PC-3 (cell line): ENCODE data around the gene KYAT1. TPM values are rescaled to one million over a fixed set of nuclear protein-coding genes. Genes with fewer than 3 reads are reported as not detected.

Experiments
- ATAC-seq: fragments of 200-7000 bp; cut with Tn5 transposase; 2 replicates; pipeline ENCODE4 v1.9.1; 2020; ENCODE audit warnings: mild to moderate bottlenecking, moderate library complexity
- BruUV-seq: library from RNA; stranded (reverse); fragments of 400-500 nt; replicated peaks from 2 replicates; lab custom pipeline; 2021; lab: Mats Ljungman, UMichigan
- CTCF ChIA-PET: fragments of 300-600 bp; sonication (Branson Sonifier 250); formaldehyde crosslinking; loops from one replicate; lab custom pipeline; 2022; ENCODE audit warnings: antibody characterized with exemption; lab: Charles Lee
- POLR2A ChIA-PET: fragments of 300-600 bp; sonication (Branson Sonifier 250); formaldehyde crosslinking; loops from one replicate; lab custom pipeline; 2022; ENCODE audit warnings: antibody characterized with exemption; ENCODE audit not compliant: unreplicated experiment; lab: Charles Lee
- DNase-seq: peaks from one replicate; pipeline ENCODE4 v3.0.0-alpha.2; 2015
- H2AFZ ChIP-seq: fragments of 300-600 bp; sonication (generic); 2 replicates; pipeline ENCODE4 v1.6.0; 2016; ENCODE audit warnings: antibody characterized with exemption, low read length
- H3F3A ChIP-seq: fragments of 300-600 bp; sonication (generic); one replicate; pipeline ENCODE4 v1.6.0; 2017; ENCODE audit warnings: antibody characterized with exemption, low read length, control low read depth, mild to moderate bottlenecking; ENCODE audit not compliant: unreplicated experiment
- H3K27ac ChIP-seq: fragments of 300-600 bp; sonication (generic); 2 replicates; pipeline ENCODE4 v1.5.1; 2016; ENCODE audit warnings: mild to moderate bottlenecking, low read length
- H3K27me3 ChIP-seq: fragments of 300-600 bp; sonication (generic); 2 replicates; pipeline ENCODE4 v1.6.1; 2016; ENCODE audit warnings: low read length, mixed read lengths
- H3K36me3 ChIP-seq: fragments of 300-600 bp; sonication (generic); 2 replicates; pipeline ENCODE4 v1.6.1; 2016; ENCODE audit warnings: low read depth, mixed run types, low read length, mixed read lengths
- H3K4me1 ChIP-seq: fragments of 300-600 bp; sonication (generic); 2 replicates; pipeline ENCODE4 v1.5.1; 2016; ENCODE audit warnings: low read length; ENCODE audit not compliant: insufficient read depth
- H3K4me2 ChIP-seq: fragments of 300-600 bp; sonication (generic); 2 replicates; pipeline ENCODE4 v1.6.0; 2016; ENCODE audit warnings: low read length
- H3K4me3 ChIP-seq: fragments of 300-600 bp; sonication (generic); 2 replicates; pipeline ENCODE4 v1.5.1; 2016; ENCODE audit warnings: mild to moderate bottlenecking, low read length, mixed read lengths
- H3K79me2 ChIP-seq: fragments of 300-600 bp; sonication (generic); 2 replicates; pipeline ENCODE4 v1.6.1; 2017; ENCODE audit warnings: low read length, mixed read lengths
- H3K9ac ChIP-seq: fragments of 300-600 bp; sonication (generic); 2 replicates; pipeline ENCODE4 v1.6.0; 2016; ENCODE audit warnings: mild to moderate bottlenecking, low read length
- H3K9me2 ChIP-seq: fragments of 300-600 bp; sonication (generic); replicated peaks from 2 replicates; pipeline ENCODE4 v1.6.1; 2016; ENCODE audit warnings: mixed run types, low read length, mixed read lengths
- H3K9me3 ChIP-seq: fragments of 300-600 bp; sonication (generic); 2 replicates; pipeline ENCODE4 v1.6.1; 2016; ENCODE audit warnings: low read length, mixed read lengths
- H4K20me1 ChIP-seq: fragments of 300-600 bp; sonication (generic); 2 replicates; pipeline ENCODE4 v1.6.1; 2016; ENCODE audit warnings: low read length, mixed read lengths
- EZH2 ChIP-seq: fragments of 300-600 bp; sonication (generic); IDR thresholded peaks from one replicate; pipeline ENCODE4 v1.6.1; 2017; ENCODE audit warnings: antibody characterized with exemption, mild to moderate bottlenecking, low read length; ENCODE audit not compliant: unreplicated experiment
- EZH2phosphoT487 ChIP-seq: fragments of 300-600 bp; sonication (generic); IDR thresholded peaks from 2 replicates; pipeline ENCODE4 v1.6.1; 2018; ENCODE audit warnings: mild to moderate bottlenecking, antibody characterized with exemption, low read length, borderline replicate concordance
- intact Hi-C: fragments of 100-400 bp; cut with micrococcal nuclease; formaldehyde crosslinking; loops from 2 replicates; pipeline ENCODE4 v1.9.0; 2023
- total RNA-seq: library from RNA; depleted of rRNA; stranded (reverse); fragments of >200 nt; gene quantifications from 2 replicates; pipeline ENCODE4 v1.2.3, GENCODE V29; 2014
- TF ChIP-seq, protein P1 (sequence below): fragments of 300-600 bp; sonication (generic); conservative IDR thresholded peaks from 2 replicates; pipeline ENCODE4 v1.5.1; 2017; ENCODE audit warnings: antibody characterized with exemption, low read depth, mild to moderate bottlenecking, low read length

KYAT1 gene
- total RNA-seq, 1 experiment from 2014 or later = 7.4 TPM

DNA sequence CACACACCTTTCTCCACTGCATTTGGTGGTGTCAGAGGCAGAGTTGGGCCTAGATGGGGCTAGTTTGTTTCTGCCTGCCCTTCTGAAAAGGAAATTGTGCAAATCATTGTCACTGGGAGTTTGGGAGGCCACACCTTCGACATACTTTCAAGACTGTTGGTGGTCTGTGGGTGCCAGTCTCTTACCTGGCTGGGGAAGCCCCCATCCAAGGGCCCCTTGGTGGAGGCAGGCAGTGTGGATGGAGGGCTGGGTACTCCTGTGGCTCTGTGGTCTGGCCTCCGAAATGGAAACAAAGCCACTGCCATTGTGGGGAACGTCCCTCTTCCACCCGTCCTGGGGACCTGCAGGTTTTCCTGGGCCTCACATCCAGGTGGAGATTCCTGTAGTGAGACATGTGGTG, 28.1 kb upstream of the KYAT1 start:
- no peak overlapping the region for H3K4me3 ChIP-seq
- POLR2A ChIA-PET = no interaction called here
- intact Hi-C loops = no loop called here

DNA sequence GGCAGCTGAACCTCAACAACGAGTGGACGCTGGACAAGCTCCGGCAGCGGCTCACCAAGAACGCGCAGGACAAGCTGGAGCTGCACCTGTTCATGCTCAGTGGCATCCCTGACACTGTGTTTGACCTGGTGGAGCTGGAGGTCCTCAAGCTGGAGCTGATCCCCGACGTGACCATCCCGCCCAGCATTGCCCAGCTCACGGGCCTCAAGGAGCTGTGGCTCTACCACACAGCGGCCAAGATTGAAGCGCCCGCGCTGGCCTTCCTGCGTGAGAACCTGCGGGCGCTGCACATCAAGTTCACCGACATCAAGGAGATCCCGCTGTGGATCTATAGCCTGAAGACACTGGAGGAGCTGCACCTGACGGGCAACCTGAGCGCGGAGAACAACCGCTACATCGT, 26.6 kb upstream of the KYAT1 start:
- Histone ChIP-seq H3K36me3 (peaks cover 25% of the 10 kb centered on the region), H3K4me1 (peaks cover 36% of the 10 kb centered on the region), H2AFZ (no peak overlapping the region), H3K79me2 (peaks cover 40% of the 10 kb centered on the region), H3K27me3 (no peaks in the 10 kb centered on the region), H3K9me3 (no peaks in the 10 kb centered on the region), H3F3A (no peaks in the 10 kb centered on the region), H3K4me2 (no peak overlapping the region), H4K20me1 (no peaks in the 10 kb centered on the region), H3K27ac (no peak overlapping the region), H3K9ac (no peak overlapping the region), H3K9me2 (no peaks in the 10 kb centered on the region), H3K4me3 (no peak overlapping the region)
- BruUV-seq = no TSS peak
- no peak for DNase-seq
- no peak for ATAC-seq
- ChIA-PET CTCF (no interaction called here), POLR2A (no interaction called here)
- TF ChIP-seq, protein P1, sequence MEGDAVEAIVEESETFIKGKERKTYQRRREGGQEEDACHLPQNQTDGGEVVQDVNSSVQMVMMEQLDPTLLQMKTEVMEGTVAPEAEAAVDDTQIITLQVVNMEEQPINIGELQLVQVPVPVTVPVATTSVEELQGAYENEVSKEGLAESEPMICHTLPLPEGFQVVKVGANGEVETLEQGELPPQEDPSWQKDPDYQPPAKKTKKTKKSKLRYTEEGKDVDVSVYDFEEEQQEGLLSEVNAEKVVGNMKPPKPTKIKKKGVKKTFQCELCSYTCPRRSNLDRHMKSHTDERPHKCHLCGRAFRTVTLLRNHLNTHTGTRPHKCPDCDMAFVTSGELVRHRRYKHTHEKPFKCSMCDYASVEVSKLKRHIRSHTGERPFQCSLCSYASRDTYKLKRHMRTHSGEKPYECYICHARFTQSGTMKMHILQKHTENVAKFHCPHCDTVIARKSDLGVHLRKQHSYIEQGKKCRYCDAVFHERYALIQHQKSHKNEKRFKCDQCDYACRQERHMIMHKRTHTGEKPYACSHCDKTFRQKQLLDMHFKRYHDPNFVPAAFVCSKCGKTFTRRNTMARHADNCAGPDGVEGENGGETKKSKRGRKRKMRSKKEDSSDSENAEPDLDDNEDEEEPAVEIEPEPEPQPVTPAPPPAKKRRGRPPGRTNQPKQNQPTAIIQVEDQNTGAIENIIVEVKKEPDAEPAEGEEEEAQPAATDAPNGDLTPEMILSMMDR = no peak
- no peak for TF ChIP-seq EZH2phosphoT487
- no peak for TF ChIP-seq EZH2
- intact Hi-C loops = no loop called here

More for the DNA sequence above, 28.1 kb upstream of the KYAT1 start:
- no peak for TF ChIP-seq EZH2
- Histone ChIP-seq H3K9ac (no peak overlapping the region), H3K9me3 (no peaks in the 10 kb centered on the region), H3K79me2 (peaks cover 55% of the 10 kb centered on the region), H3K4me2 (no peak overlapping the region), H4K20me1 (no peaks in the 10 kb centered on the region), H3K27ac (no peak overlapping the region), H3K4me1 (peaks cover 31% of the 10 kb centered on the region), H3F3A (no peaks in the 10 kb centered on the region), H3K36me3 (peaks cover 25% of the 10 kb centered on the region), H3K9me2 (no peaks in the 10 kb centered on the region), H3K27me3 (no peaks in the 10 kb centered on the region), H2AFZ (no peak overlapping the region)
- no TSS peak for BruUV-seq
- no peak for DNase-seq
- CTCF ChIA-PET = no interaction called here
- ATAC-seq = no peak

DNA sequence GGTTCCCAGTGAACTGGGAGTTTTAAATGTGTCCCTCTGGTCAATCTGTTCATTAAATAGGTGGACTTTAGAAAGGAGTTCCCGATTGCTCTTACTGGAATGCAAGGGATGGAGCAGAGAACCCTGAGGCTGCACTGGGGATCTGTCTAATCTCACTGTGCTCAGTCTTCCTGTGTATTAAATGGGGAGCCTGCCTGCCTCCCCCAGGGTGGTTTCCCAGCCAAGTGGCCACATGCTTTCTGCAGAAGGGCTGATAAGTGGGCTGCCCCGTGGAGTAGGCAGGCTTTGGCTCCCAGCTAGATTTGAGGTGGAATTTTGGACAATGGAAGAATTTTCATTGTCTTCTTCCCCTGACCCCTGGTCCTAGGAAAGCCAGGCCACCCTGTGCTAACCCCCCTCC, 25.0 kb upstream of the KYAT1 start:
- no peak overlapping the region for H3K9ac ChIP-seq
- H3K9me3 ChIP-seq = no peaks in the 10 kb centered on the region
- TF ChIP-seq EZH2 (no peak), EZH2phosphoT487 (no peak)
- TF ChIP-seq, protein P1 = no peak
- ChIA-PET POLR2A (no interaction called here), CTCF (no interaction called here)
- no peak for ATAC-seq
- no peaks in the 10 kb centered on the region for H4K20me1 ChIP-seq
- no TSS peak for BruUV-seq
- intact Hi-C loops = no loop called here
- H3K27me3 ChIP-seq = no peaks in the 10 kb centered on the region
- peaks cover 25% of the 10 kb centered on the region for H3K36me3 ChIP-seq
- no peak overlapping the region for H2AFZ ChIP-seq
- peaks cover 40% of the 10 kb centered on the region for H3K79me2 ChIP-seq
- no peak overlapping the region for H3K4me3 ChIP-seq
- no peaks in the 10 kb centered on the region for H3F3A ChIP-seq
- DNase-seq = no peak
- peaks cover 37% of the 10 kb centered on the region for H3K4me1 ChIP-seq
- no peak overlapping the region for H3K27ac ChIP-seq
- H3K4me2 ChIP-seq = no peak overlapping the region
- H3K9me2 ChIP-seq = no peaks in the 10 kb centered on the region
